CD8-positive, alpha-beta memory T cell (primary cell): ENCODE measurements around the gene ETNK1. TPM values are rescaled to one million over a fixed set of nuclear protein-coding genes. Genes with fewer than 3 reads are reported as not detected.

Experiments used
- CTCF ChIA-PET: fragments of 350-600 bp; sonication (Branson Sonifier 250); formaldehyde crosslinking; loops from one replicate; lab custom pipeline; 2021; ENCODE audit warnings: antibody characterized with exemption; lab: Charles Lee
- POLR2A ChIA-PET: fragments of 350-600 bp; sonication (Branson Sonifier 250); formaldehyde crosslinking; loops from one replicate; lab custom pipeline; 2021; ENCODE audit warnings: antibody characterized with exemption; lab: Charles Lee
- DNase-seq, 5 donors: peaks; one replicate each; pipeline versions ENCODE4 v3.0.0 to v3.0.0-alpha.2; 2020 to 2022; ENCODE audit warnings: mixed read lengths in 1 of 5
- H3K27ac ChIP-seq: one replicate; pipeline ENCODE4 v1.7.0; 2013; ENCODE audit warnings: low read depth, mild to moderate bottlenecking, low read length, moderate library complexity
- H3K27me3 ChIP-seq: 2 replicates; pipeline ENCODE4 v1.7.0; 2013; ENCODE audit warnings: low read length, mild to moderate bottlenecking; ENCODE audit not compliant: insufficient read depth, poor library complexity, severe bottlenecking
- H3K36me3 ChIP-seq: 2 replicates; pipeline ENCODE4 v1.7.0; 2013; ENCODE audit warnings: mild to moderate bottlenecking, low read length, moderate library complexity; ENCODE audit not compliant: insufficient read depth
- H3K4me1 ChIP-seq: 2 replicates; pipeline ENCODE4 v1.7.0; 2013; ENCODE audit warnings: mild to moderate bottlenecking, low read length, moderate library complexity; ENCODE audit not compliant: insufficient read depth
- H3K4me3 ChIP-seq: 2 replicates; pipeline ENCODE4 v1.7.0; 2013; ENCODE audit warnings: mild to moderate bottlenecking, low read length
- H3K9me3 ChIP-seq: 2 replicates; pipeline ENCODE4 v1.7.0; 2013; ENCODE audit warnings: mild to moderate bottlenecking, low read length
- H3K27ac Mint-ChIP-seq, 8 donors: one replicate each; pipeline ENCODE4 v1.8.0; 2020 to 2021; ENCODE audit warnings: mixed read lengths in 8 of 8, mild to moderate bottlenecking in 6 of 8, inconsistent platforms in 3 of 8, moderate library complexity in 3 of 8
- H3K27me3 Mint-ChIP-seq, 2 donors: one replicate each; pipeline ENCODE4 v1.8.0; 2020 to 2021; ENCODE audit warnings: mixed read lengths in 2 of 2, mild to moderate bottlenecking in 1 of 2, moderate library complexity in 1 of 2
- H3K36me3 Mint-ChIP-seq, 3 donors: one replicate each; pipeline ENCODE4 v1.8.0; 2020 to 2021; ENCODE audit warnings: mixed read lengths in 3 of 3, inconsistent platforms in 1 of 3, mild to moderate bottlenecking in 1 of 3
- H3K4me1 Mint-ChIP-seq, 3 donors: one replicate each; pipeline ENCODE4 v1.8.0; 2020 to 2021; ENCODE audit warnings: mixed read lengths in 3 of 3, inconsistent platforms in 1 of 3, mild to moderate bottlenecking in 1 of 3
- H3K4me3 Mint-ChIP-seq, 7 donors: one replicate each; pipeline ENCODE4 v1.8.0; 2020 to 2021; ENCODE audit warnings: mixed read lengths in 7 of 7, mild to moderate bottlenecking in 6 of 7, moderate library complexity in 4 of 7, inconsistent platforms in 2 of 7
- H3K9me3 Mint-ChIP-seq, 5 donors: one replicate each; pipeline ENCODE4 v1.8.0; 2020 to 2022; ENCODE audit warnings: mixed read lengths in 5 of 5, mild to moderate bottlenecking in 3 of 5, moderate library complexity in 2 of 5, inconsistent platforms in 1 of 5
- polyA plus RNA-seq: library from polyadenylated mRNA; unstranded; fragments of 300-500 nt; fragmentation: Illumina TruSeq; gene quantifications from one replicate; pipeline ENCODE4 v1.2.3, GENCODE V29; 2021
- total RNA-seq, 2 experiments: library from RNA; stranded (reverse); gene quantifications; one replicate each; pipeline ENCODE4 v1.2.3, GENCODE V29; 2021

The ETNK1 gene
- total and polyA plus RNA-seq, 3 experiments from 2014 or later, result 18.4 to 78.4 (median 76.7) TPM

- Mint-ChIP-seq H3K9me3 (no peaks in the 10 kb centered on the region), H3K27me3 (no peaks in the 10 kb centered on the region), H3K4me3 (no peak overlapping the region), H3K27ac (peak overlapping the region in 4 of 8 donors; percentile 29 to 89 (median 52)), H3K4me1 (peaks cover 16 to 33% (median 21%) of the 10 kb centered on the region in 3 donors), H3K36me3 (peaks cover 28 to 76% (median 34%) of the 10 kb centered on the region in 3 donors)
- no peaks in the 10 kb centered on the region for H3K36me3 ChIP-seq
- H3K9me3 ChIP-seq, result no peaks in the 10 kb centered on the region
- H3K4me3 ChIP-seq, result no peak overlapping the region
- no peaks in the 10 kb centered on the region for H3K4me1 ChIP-seq
- CTCF ChIA-PET, result no interaction called here
- POLR2A ChIA-PET, result no interaction called here
- H3K27ac ChIP-seq, result no peak overlapping the region
- no peak for DNase-seq
- no peaks in the 10 kb centered on the region for H3K27me3 ChIP-seq
These were observed 53.0 kb downstream of the ETNK1 start for GRCh38 chr12:22677781-22678574.

GRCh38 chr12:22682663-22683062, 57.7 kb downstream of the ETNK1 start:
- DNase-seq, result no peak
- no peaks in the 10 kb centered on the region for H3K27me3 ChIP-seq
- H3K27ac Mint-ChIP-seq, result peak overlapping the region in 2 of 8 donors; percentile 35 to 66
- no peaks in the 10 kb centered on the region for H3K36me3 ChIP-seq
- no peak overlapping the region for H3K4me3 ChIP-seq
- no peaks in the 10 kb centered on the region for H3K9me3 Mint-ChIP-seq
- H3K27ac ChIP-seq, result no peak overlapping the region
- H3K4me1 ChIP-seq, result peaks cover 3% of the 10 kb centered on the region
- ChIA-PET POLR2A (no interaction called here), CTCF (no interaction called here)
- H3K4me1 Mint-ChIP-seq, result peaks cover 30 to 45% (median 32%) of the 10 kb centered on the region in 3 donors
- no peaks in the 10 kb centered on the region for H3K27me3 Mint-ChIP-seq
- H3K4me3 Mint-ChIP-seq, result no peak overlapping the region
- H3K9me3 ChIP-seq, result no peaks in the 10 kb centered on the region
- peaks cover 9 to 56% (median 17%) of the 10 kb centered on the region in 3 donors for H3K36me3 Mint-ChIP-seq

GRCh38 chr12:22683131-22683530, 58.2 kb downstream of the ETNK1 start:
- Mint-ChIP-seq H3K36me3 (peaks cover 5 to 52% (median 12%) of the 10 kb centered on the region in 3 donors), H3K9me3 (no peaks in the 10 kb centered on the region), H3K4me1 (peaks cover 32 to 42% (median 33%) of the 10 kb centered on the region in 3 donors), H3K27me3 (no peaks in the 10 kb centered on the region), H3K4me3 (no peak overlapping the region), H3K27ac (peak overlapping the region in 2 of 8 donors; percentile 35 to 43)
- no peak overlapping the region for H3K4me3 ChIP-seq
- POLR2A ChIA-PET, result no interaction called here
- DNase-seq, result no peak
- no peaks in the 10 kb centered on the region for H3K9me3 ChIP-seq
- CTCF ChIA-PET, result no interaction called here
- no peaks in the 10 kb centered on the region for H3K27me3 ChIP-seq
- no peaks in the 10 kb centered on the region for H3K36me3 ChIP-seq
- peaks cover 3% of the 10 kb centered on the region for H3K4me1 ChIP-seq
- no peak overlapping the region for H3K27ac ChIP-seq

- Mint-ChIP-seq H3K4me3 (no peak overlapping the region), H3K36me3 (peaks cover 0 to 41% (median 5%) of the 10 kb centered on the region in 3 donors), H3K4me1 (peaks cover 28 to 33% (median 30%) of the 10 kb centered on the region in 3 donors), H3K27ac (no peak overlapping the region), H3K9me3 (no peaks in the 10 kb centered on the region), H3K27me3 (no peaks in the 10 kb centered on the region)
- peaks cover 3% of the 10 kb centered on the region for H3K4me1 ChIP-seq
- H3K27me3 ChIP-seq, result no peaks in the 10 kb centered on the region
- no peak overlapping the region for H3K27ac ChIP-seq
- DNase-seq, result peak in 2 of 5 donors; percentile 3 to 5
- H3K9me3 ChIP-seq, result no peaks in the 10 kb centered on the region
- ChIA-PET CTCF (interaction anchor here (0.9 to 1.1 kb wide), 2 partner anchors 10 to 12 kb away, joined by 3 to 4 read pairs; no protein-coding TSS in a partner anchor), POLR2A (no interaction called here)
- no peaks in the 10 kb centered on the region for H3K36me3 ChIP-seq
- no peak overlapping the region for H3K4me3 ChIP-seq
These were observed 59.5 kb downstream of the ETNK1 start for GRCh38 chr12:22684140-22685118.

- Mint-ChIP-seq H3K4me3 (no peak overlapping the region), H3K27ac (no peak overlapping the region), H3K36me3 (peaks cover 0 to 29% (median 2%) of the 10 kb centered on the region in 3 donors), H3K9me3 (no peaks in the 10 kb centered on the region), H3K4me1 (peaks cover 24 to 25% (median 25%) of the 10 kb centered on the region in 3 donors), H3K27me3 (no peaks in the 10 kb centered on the region)
- peaks cover 3% of the 10 kb centered on the region for H3K4me1 ChIP-seq
- H3K9me3 ChIP-seq, result no peaks in the 10 kb centered on the region
- H3K27ac ChIP-seq, result no peak overlapping the region
- no peak overlapping the region for H3K4me3 ChIP-seq
- no peak for DNase-seq
- ChIA-PET POLR2A (no interaction called here), CTCF (no interaction called here)
- H3K36me3 ChIP-seq, result no peaks in the 10 kb centered on the region
- H3K27me3 ChIP-seq, result no peaks in the 10 kb centered on the region
These were observed 61.2 kb downstream of the ETNK1 start for GRCh38 chr12:22686193-22686592.

- Mint-ChIP-seq H3K4me3 (peak overlapping the region in 3 of 7 donors; percentile 3 to 9 (median 9)), H3K4me1 (peaks cover 29 to 37% (median 29%) of the 10 kb centered on the region in 3 donors), H3K9me3 (no peaks in the 10 kb centered on the region), H3K36me3 (peaks cover 0 to 26% (median 8%) of the 10 kb centered on the region in 3 donors), H3K27me3 (no peaks in the 10 kb centered on the region), H3K27ac (no peak overlapping the region)
- Histone ChIP-seq H3K4me3 (no peak overlapping the region), H3K36me3 (no peaks in the 10 kb centered on the region), H3K27ac (no peak overlapping the region), H3K4me1 (peaks cover 3% of the 10 kb centered on the region), H3K27me3 (no peaks in the 10 kb centered on the region), H3K9me3 (no peaks in the 10 kb centered on the region)
- CTCF ChIA-PET, result interaction anchor here (1.1 kb wide), 1 partner anchor 604 kb away, joined by 3 read pairs; no protein-coding TSS in a partner anchor
- DNase-seq, result no peak
- POLR2A ChIA-PET, result no interaction called here
These were observed 62.5 kb downstream of the ETNK1 start for GRCh38 chr12:22687361-22688076.

GRCh38 chr12:22689876-22690275, 64.9 kb downstream of the ETNK1 start:
- no peaks in the 10 kb centered on the region for H3K9me3 ChIP-seq
- peaks cover 3% of the 10 kb centered on the region for H3K4me1 ChIP-seq
- POLR2A ChIA-PET, result no interaction called here
- H3K36me3 Mint-ChIP-seq, result peaks cover 0 to 16% (median 8%) of the 10 kb centered on the region in 3 donors
- no peak overlapping the region for H3K4me3 Mint-ChIP-seq
- no peak for DNase-seq
- no peaks in the 10 kb centered on the region for H3K27me3 ChIP-seq
- no peak overlapping the region for H3K27ac Mint-ChIP-seq
- no peak overlapping the region for H3K4me3 ChIP-seq
- H3K27ac ChIP-seq, result no peak overlapping the region
- no peaks in the 10 kb centered on the region for H3K36me3 ChIP-seq
- H3K4me1 Mint-ChIP-seq, result peaks cover 23 to 34% (median 23%) of the 10 kb centered on the region in 3 donors
- no peaks in the 10 kb centered on the region for H3K9me3 Mint-ChIP-seq
- H3K27me3 Mint-ChIP-seq, result no peaks in the 10 kb centered on the region
- CTCF ChIA-PET, result no interaction called here
